Stomach (tissue), 19 donors: ENCODE measurements around the gene CPVL. TPM values are rescaled to one million over a fixed set of nuclear protein-coding genes. Genes with fewer than 3 reads are reported as not detected.

Experiments used
- DNase-seq, 2 donors: peaks; one replicate each; pipeline versions ENCODE4 v3.0.0 to v3.0.0-alpha.2; 2013 to 2019
- H3K27ac ChIP-seq, 5 donors: fragments of 200-600 bp in 4 of 5; sonication (generic) in 4 of 5; one replicate each; pipeline ENCODE4 v1.5.1; 2013 to 2019; ENCODE audit warnings: mild to moderate bottlenecking in 1 of 5, moderate library complexity in 1 of 5
- H3K27me3 ChIP-seq, 3 donors: fragments of 200-600 bp; sonication (generic); one replicate each; pipeline ENCODE4 v1.5.1; 2017 to 2019; ENCODE audit warnings: mixed run types in 1 of 3
- H3K36me3 ChIP-seq, 4 donors: fragments of 200-600 bp; sonication (generic); 1 replicate in 3 of 4; 2 replicates in 1 of 4; pipeline ENCODE4 v1.5.1; 2016 to 2019
- H3K4me1 ChIP-seq, 4 donors: fragments of 200-600 bp; sonication (generic); one replicate each; pipeline ENCODE4 v1.5.1; 2016 to 2019
- H3K4me3 ChIP-seq, 4 donors: fragments of 200-600 bp; sonication (generic) in 3 of 4; one replicate each; pipeline ENCODE4 v1.5.1; 2016 to 2019; ENCODE audit warnings: mild to moderate bottlenecking in 1 of 4
- H3K9me3 ChIP-seq, 4 donors: fragments of 200-600 bp; sonication (generic); one replicate each; pipeline ENCODE4 v1.5.1; 2016 to 2019
- EP300 ChIP-seq: sonication (generic); formaldehyde crosslinking; IDR thresholded peaks from one replicate; pipeline ENCODE4 v1.6.1; 2017; ENCODE audit warnings: antibody characterized with exemption
- POLR2A ChIP-seq, 4 donors: fragments of 450-650 bp; IDR thresholded peaks; one replicate each; pipeline ENCODE4 v1.6.1; 2016; ENCODE audit warnings: antibody characterized with exemption in 4 of 4, control low read depth in 2 of 4, mild to moderate bottlenecking in 1 of 4, moderate library complexity in 1 of 4
- POLR2AphosphoS5 ChIP-seq, 3 donors: sonication (generic); formaldehyde crosslinking; IDR thresholded peaks; one replicate each; pipeline ENCODE4 v1.6.1; 2016; ENCODE audit warnings: antibody characterized with exemption in 3 of 3
- WGBS, 5 donors: extraction: QIAGEN DNeasy Blood & Tissue Kit in 3 of 5; methylation state at CpG; one replicate each; pipeline versions ENCODE4 v1.1.5 to v1.1.7; 2013 to 2018; 5-methylcytosine and 5-hydroxymethylcytosine counted together
- intact Hi-C: fragments of 100-400 bp; cut with DNase I; formaldehyde crosslinking; loops from one replicate; pipeline ENCODE4 v1.15.1; 2023; ENCODE audit warnings: low total_unique reads
- long read RNA-seq, 10 donors: transcript quantifications; one replicate each; lab custom pipeline, GENCODE V29; 2026
- polyA plus RNA-seq, 3 donors: library from polyadenylated mRNA; stranded (reverse); fragments of 200-250 nt; gene quantifications; one replicate each; pipeline ENCODE4 v1.2.3, GENCODE V29; 2013
- total RNA-seq, 5 donors: library from RNA; depleted of rRNA; stranded (reverse); fragments of >200 nt; gene quantifications; one replicate each; pipeline versions ENCODE4 v1.1.0 to v1.2.3, GENCODE V29; 2014 to 2016
- TF ChIP-seq, protein P1 (sequence below), 7 experiments: fragments of 450-650 bp in 4 of 7; fragments of 200-600 bp in 3 of 7; sonication (generic) in 3 of 7; IDR thresholded peaks; one replicate each; pipeline ENCODE4 v1.5.1; 2016 to 2019; ENCODE audit warnings: antibody characterized with exemption in 7 of 7, control low read depth in 2 of 7, mild to moderate bottlenecking in 1 of 7
- donor health status: healthy with polysubstance abuse.
- donor health status: Bipolar disorder and iron deficiency.
- donor health status: healthy.

The CPVL gene
- total RNA-seq (10 to 100 TPM in 2 of 5 donors, not detected in 3; 22.8 to 24.3 TPM), polyA plus RNA-seq (10 to 100 TPM in 1 of 3 donors, 1 to 10 TPM in 2; 4.1 to 17.5 (median 4.8) TPM)
- long read RNA-seq, donor 1, partial matches to known transcripts, result 0 of 2 reads
- long read RNA-seq, donor 1, other reads (novel, unspliced or antisense), result 0 of 2 reads
- long read RNA-seq, donor 2, transcript CPVL-201 (13 exons, 2,091 nt), result major isoform, 8 of 8 reads
- long read RNA-seq, donor 2, partial matches to known transcripts, result 0 of 8 reads
- long read RNA-seq, donor 2, other reads (novel, unspliced or antisense), result 0 of 8 reads
- long read RNA-seq, donor 3, result 0 reads
- long read RNA-seq, donor 4, partial matches to known transcripts, result 0 of 1 reads
- long read RNA-seq, donor 4, other reads (novel, unspliced or antisense), result 0 of 1 reads
- long read RNA-seq, donor 5, partial matches to known transcripts, result 0 of 4 reads
- long read RNA-seq, donor 5, other reads (novel, unspliced or antisense), result 0 of 4 reads
- long read RNA-seq, donor 6, transcript CPVL-201 (13 exons, 2,091 nt), result major isoform, 12 of 13 reads
- long read RNA-seq, donor 6, partial matches to known transcripts, result 0 of 13 reads
- long read RNA-seq, donor 6, other reads (novel, unspliced or antisense), result 0 of 13 reads
- long read RNA-seq, donor 7, transcript CPVL-201 (13 exons, 2,091 nt), result major isoform, 5 of 6 reads
- long read RNA-seq, donor 7, partial matches to known transcripts, result 0 of 6 reads
- long read RNA-seq, donor 7, other reads (novel, unspliced or antisense), result 0 of 6 reads
- long read RNA-seq, donor 8, transcript CPVL-201 (13 exons, 2,091 nt), result major isoform, 5 of 5 reads
- long read RNA-seq, donor 8, partial matches to known transcripts, result 0 of 5 reads
- long read RNA-seq, donor 8, other reads (novel, unspliced or antisense), result 0 of 5 reads
- long read RNA-seq, donor 9, partial matches to known transcripts, result 0 of 1 reads
- long read RNA-seq, donor 9, other reads (novel, unspliced or antisense), result 0 of 1 reads
- long read RNA-seq, donor 10, transcript CPVL-201 (13 exons, 2,091 nt), result major isoform, 8 of 8 reads
- long read RNA-seq, donor 10, partial matches to known transcripts, result 0 of 8 reads
- long read RNA-seq, donor 10, other reads (novel, unspliced or antisense), result 0 of 8 reads

DNA sequence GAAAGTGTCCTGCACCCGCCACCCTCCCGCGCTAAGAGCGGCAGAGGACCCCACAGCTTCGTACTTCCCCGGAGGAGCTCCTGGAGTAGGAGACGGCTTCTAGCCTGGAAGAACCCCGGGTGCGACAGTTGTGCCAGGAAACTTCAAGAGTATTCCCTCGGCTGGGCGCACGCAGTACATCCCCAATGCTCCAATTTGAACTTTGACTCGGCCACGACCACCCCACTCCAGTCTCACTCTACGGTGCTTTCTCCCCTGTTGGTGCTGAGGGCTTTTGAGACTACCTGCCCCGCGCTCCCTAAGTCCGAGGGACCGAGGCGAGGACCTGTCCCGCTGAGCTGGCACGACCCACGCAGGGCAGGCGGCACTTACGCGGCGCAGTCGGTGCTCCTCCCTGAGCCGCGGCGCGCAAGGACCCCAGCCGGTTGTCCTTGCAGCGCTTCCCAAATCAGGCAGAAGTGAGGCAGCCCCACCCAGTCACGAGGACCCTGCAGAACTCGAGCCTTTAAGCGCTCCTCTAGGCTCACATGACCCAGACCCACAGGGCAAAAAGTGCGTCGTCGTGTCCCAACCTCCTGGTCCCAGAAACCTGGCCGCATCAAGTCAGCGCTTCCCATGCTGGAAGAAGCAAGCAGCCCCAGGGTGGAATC, at the start of gene CPVL:
Gene CPVL (minus strand): TSS at position 481 of the 650 bp plus-strand sequence. CDS start 25,476 bp downstream, outside the sequence.
- TF ChIP-seq POLR2AphosphoS5 (IDR thresholded peaks at IDR 0.05), result peak in 1 of 3 donors; percentile 14
- no peak for TF ChIP-seq EP300
- Histone ChIP-seq H3K4me3 (peak within 1 kb of the TSS; percentile 35 to 52 (median 47)), H3K9me3 (no peaks in the 10 kb centered on the region), H3K4me1 (peaks cover 11 to 26% (median 21%) of the 10 kb centered on the region in 4 donors), H3K27me3 (peaks cover 0 to 40% (median 12%) of the 10 kb centered on the region in 3 donors), H3K36me3 (no peaks in the 10 kb centered on the region), H3K27ac (peak within 1 kb of the TSS in 3 of 5 donors; percentile 40 to 41 (median 40))
- peak; percentile 28 to 66 for DNase-seq
- 1 to 3% (median 2%) methylated on average over 15 to 42 of the region's 42 CpGs for WGBS, 5 donors
- intact Hi-C loops, result no loop called here

DNA sequence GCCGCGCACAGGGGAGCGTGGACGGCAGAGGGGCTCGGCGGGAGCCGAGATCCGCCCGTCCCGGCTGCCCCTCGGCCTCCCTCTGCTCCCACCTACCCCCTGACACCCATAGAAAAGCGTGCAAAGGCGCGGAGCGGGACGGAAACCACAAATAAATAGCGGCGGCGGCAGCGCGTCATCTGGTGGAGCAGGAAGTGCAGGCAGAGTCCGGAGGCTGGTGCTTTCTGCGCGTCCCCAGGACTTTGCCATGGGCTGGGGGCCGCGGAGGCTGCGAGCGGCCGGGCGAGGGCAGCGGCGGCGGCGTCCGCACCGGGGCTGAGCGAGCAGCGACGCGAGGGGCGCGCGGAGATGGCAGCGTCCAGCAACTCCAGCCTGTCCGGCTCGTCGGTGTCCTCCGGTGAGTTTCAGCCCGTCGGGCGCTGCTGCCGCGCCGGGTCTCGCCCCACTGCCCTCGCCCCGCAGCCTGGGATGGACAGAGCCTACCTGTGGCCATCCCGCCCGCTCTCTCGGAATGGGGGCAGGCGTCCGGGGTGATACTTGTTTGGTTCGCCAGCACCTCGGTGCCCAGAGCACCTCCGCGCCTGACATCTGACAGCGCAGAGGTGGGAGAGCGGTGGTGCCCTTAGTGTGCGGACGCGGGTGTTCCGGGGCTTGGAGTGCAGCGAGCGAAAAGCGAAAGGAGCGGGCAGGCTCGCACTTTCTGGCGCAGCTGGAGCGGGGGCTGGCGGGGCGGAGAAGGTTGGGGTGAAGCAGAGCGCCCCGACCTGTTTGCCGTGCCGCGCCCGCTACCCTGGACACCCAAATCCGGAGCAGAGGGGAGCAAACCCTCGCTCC, 48.5 kb upstream of the CPVL start, which contains the start of gene CHN2:
Gene CHN2 (plus strand): TSS at position 182 of the 834 bp plus-strand sequence.
- TF ChIP-seq, protein P1, sequence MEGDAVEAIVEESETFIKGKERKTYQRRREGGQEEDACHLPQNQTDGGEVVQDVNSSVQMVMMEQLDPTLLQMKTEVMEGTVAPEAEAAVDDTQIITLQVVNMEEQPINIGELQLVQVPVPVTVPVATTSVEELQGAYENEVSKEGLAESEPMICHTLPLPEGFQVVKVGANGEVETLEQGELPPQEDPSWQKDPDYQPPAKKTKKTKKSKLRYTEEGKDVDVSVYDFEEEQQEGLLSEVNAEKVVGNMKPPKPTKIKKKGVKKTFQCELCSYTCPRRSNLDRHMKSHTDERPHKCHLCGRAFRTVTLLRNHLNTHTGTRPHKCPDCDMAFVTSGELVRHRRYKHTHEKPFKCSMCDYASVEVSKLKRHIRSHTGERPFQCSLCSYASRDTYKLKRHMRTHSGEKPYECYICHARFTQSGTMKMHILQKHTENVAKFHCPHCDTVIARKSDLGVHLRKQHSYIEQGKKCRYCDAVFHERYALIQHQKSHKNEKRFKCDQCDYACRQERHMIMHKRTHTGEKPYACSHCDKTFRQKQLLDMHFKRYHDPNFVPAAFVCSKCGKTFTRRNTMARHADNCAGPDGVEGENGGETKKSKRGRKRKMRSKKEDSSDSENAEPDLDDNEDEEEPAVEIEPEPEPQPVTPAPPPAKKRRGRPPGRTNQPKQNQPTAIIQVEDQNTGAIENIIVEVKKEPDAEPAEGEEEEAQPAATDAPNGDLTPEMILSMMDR (IDR thresholded peaks at IDR 0.05), result peak in 1 of 7 experiments; percentile 3
- TF ChIP-seq POLR2A (IDR thresholded peaks at IDR 0.05), result no peak
- TF ChIP-seq POLR2AphosphoS5 (IDR thresholded peaks at IDR 0.05), result peak in 2 of 3 donors; percentile 45 to 57
- no peak for TF ChIP-seq EP300
- H3K4me1 ChIP-seq, result peaks cover 7 to 38% (median 32%) of the 10 kb centered on the region in 4 donors
- peak within 1 kb of the TSS; percentile 72 to 85 (median 84) for H3K27ac ChIP-seq
- peak; percentile 75 to 88 for DNase-seq
- H3K27me3 ChIP-seq, result peaks cover 0 to 41% (median 7%) of the 10 kb centered on the region in 3 donors
- 0 to 1% (median 0%) methylated on average over 19 to 89 of the region's 89 CpGs for WGBS, 5 donors
- H3K4me3 ChIP-seq, result peak within 1 kb of the TSS; percentile 63 to 90 (median 76)
- H3K9me3 ChIP-seq, result no peaks in the 10 kb centered on the region
- H3K36me3 ChIP-seq, result no peaks in the 10 kb centered on the region
- intact Hi-C loops, result no loop called here

DNA sequence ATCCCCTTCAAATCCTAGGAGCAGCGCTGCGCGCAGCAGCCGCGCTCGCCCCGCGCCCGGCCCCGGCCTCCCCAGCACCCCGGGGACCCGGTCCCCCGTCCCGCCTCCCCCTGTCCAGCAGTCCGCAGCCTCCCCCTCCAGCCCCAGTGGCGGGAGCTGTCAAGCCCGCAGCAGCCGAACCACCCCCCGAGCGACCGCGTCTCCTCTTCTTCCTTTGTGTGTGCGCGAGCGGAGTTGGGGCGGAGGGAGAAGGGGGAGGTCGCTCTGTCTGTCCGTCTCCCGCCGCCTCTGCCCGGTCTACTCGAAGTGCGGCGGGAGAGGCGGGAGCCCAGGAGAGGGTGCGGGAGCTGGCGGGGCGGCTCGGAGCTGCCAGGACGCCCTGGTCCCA, 47.9 kb upstream of the CPVL start:
- no peaks in the 10 kb centered on the region for H3K36me3 ChIP-seq
- WGBS, 5 donors, result 0 to 3% (median 3%) methylated on average over 15 to 39 of the region's 40 CpGs
- peak; percentile 27 to 70 for DNase-seq
- peak overlapping the region; percentile 63 to 90 (median 76) for H3K4me3 ChIP-seq
- TF ChIP-seq, protein P1 (IDR thresholded peaks at IDR 0.05), result no peak
- no peak for TF ChIP-seq POLR2A (IDR thresholded peaks at IDR 0.05)
- no peak for TF ChIP-seq POLR2AphosphoS5 (IDR thresholded peaks at IDR 0.05)
- no peak for TF ChIP-seq EP300
- H3K9me3 ChIP-seq, result no peaks in the 10 kb centered on the region
- H3K27ac ChIP-seq, result peak overlapping the region; percentile 72 to 85 (median 84)
- intact Hi-C loops, result no loop called here
- H3K4me1 ChIP-seq, result peaks cover 12 to 44% (median 38%) of the 10 kb centered on the region in 4 donors
- peaks cover 0 to 47% (median 12%) of the 10 kb centered on the region in 3 donors for H3K27me3 ChIP-seq
